Ammon's horn (tissue), 1 donor: ENCODE results near the gene SHISA3.

Experiments
- DNase-seq: peaks from one replicate; pipeline ENCODE4 v3.0.0-alpha.2; 2016; ENCODE audit warnings: low spot score

Gene SHISA3

DNA sequence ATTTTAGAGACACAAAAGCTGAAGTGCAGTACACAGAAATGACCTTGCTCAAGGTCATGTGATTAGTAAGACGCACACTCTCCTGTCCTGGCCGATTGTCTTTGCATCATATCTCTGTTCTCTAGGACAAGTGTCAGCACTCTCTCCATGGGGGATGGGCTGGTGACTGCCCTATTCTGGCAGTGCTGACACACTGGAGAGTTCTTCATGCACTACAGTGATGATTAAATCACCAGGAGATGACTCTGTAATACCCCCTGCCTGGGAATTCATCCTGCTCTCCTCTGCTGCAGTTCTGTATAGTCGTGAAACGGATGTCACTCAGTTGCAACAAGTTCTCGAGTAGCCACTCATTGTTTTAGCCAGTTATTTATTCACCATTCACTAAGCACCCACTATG lies 5.3 kb upstream of the SHISA3 start:
- no peak for DNase-seq

DNA sequence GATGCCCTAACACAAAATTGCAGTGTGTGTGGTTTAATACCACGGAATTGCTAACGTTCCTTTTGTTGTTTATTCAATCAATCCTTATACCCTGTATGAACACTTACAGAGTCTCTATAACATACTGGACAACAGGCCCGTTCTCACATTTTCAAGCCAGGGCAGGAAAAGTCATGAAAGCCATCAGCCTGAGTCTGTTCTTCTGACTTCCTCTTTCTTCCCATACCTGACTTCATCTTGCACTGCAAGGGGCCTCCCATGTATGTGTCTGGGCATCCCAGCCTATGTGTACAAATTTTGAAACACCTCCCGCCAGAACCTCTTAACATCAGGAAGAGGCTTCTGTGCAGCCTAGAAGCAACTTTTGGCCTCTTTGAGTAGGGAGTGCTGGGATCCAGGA lies 4.9 kb upstream of the SHISA3 start:
- DNase-seq: no peak

DNA sequence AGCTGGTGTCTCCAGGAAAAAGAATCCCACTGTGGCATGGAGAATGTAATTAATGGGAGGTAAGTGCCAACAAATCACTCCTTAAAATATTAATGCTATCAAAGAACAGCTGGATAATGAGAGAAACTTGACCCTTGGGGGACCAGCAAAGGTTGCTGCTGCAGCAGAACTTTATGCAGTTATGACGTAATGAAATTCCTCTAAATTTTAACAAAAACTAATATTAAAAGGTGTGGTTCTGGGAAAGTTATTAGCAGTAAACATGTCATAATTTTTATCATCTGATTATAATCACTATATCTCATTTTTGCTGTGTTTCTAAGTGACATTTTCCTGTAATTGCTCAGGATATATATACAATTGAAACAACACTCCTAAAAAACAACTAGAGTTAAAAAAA lies 1.7 kb upstream of the SHISA3 start:
- DNase-seq: no peak

DNA sequence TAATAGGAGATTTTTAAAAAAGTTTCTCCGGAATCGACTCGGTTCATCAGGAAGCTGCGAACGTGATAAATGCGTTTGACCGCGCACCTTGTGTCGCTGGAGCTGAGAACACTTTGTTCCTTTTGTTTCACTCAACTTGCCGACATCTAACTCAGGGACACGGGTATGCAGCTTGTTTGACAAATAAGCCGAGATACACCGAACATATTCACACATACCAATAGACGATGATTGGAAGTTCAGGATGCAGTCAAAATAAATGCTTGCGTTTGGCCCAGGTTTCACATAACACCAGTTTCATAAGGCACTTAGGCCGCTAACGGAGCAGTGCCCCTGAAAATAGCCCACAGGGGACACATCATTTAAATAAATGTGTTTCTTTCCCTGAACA lies 932 bp upstream of the SHISA3 start:
- DNase-seq: no peak

DNA sequence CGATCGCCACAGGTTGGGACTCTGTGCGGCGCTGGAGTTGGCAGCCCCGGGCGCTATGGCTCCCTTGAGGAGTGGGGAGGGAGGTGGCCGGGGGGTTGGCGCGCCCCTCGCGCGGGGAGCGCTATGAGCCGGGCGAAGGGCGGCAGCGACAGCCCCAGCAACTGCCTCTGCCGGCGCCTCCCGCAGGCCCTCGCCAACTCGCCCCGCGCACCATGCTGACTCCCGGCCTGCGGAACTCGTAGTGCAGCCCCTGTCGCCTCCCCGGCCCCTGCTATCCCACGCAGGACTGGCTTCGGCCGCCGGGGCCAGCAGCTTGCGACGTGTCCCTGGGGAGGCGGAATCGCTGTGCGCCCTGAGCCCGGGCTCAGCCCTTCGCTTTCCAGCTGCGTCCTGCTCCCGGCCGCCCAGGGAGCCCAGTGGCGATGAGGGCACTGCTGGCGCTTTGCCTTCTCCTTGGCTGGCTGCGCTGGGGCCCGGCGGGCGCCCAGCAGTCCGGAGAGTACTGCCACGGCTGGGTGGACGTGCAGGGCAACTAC lies 415 bp downstream of the SHISA3 start:
- DNase-seq: no peak

DNA sequence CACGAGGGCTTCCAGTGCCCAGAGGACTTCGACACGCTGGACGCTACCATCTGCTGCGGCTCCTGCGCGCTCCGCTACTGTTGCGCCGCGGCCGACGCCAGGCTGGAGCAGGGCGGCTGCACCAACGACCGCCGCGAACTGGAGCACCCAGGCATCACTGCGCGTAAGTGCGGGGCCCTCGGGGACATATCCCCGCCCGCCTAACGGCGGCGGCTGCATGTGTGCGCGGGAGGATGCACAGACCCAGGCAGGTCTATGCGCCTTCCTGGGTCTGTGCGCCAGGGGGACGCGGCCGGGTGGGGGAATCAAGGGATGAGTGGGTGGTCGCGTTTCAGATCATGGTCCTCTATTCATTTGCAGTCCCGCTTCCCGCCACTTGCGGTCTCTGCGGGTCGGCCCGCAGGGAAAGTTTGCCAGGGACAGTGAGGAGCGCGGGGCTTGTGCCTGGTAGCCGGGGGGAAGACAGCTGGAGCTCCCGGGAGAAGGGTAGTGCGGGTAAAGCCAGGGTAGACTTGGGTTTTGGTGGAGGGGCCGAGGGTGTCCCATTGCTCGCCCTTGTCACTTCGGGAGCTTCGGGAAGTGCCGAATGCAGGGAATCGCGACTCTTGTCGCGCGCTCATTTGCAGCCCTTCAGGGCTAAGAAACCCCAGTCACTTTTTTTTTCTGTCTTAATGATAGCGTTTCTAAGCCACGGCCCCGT lies 1.0 kb downstream of the SHISA3 start:
- DNase-seq: no peak

DNA sequence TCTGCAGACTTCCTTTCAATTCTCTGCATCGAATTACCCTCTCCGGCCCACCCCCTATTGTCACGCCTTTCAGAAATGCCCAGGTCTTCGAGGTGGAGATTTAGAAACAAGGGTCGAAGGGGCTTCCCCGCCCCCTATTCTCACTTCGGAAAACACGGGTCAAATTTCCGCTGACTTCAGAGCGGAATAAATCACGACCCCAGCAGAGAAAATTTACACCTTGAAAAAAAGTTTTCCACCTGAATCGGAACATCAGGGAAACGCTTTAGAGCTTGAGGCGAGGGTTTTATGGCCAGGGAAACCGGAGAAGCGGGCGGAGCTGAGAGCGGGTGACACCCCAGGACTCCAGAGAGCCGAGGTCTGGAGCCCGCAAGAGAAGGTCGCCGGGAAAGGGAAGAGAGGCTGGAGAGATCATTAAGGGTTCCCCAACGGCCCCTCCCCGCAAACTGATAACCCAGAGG lies 1.6 kb downstream of the SHISA3 start:
- no peak for DNase-seq

DNA sequence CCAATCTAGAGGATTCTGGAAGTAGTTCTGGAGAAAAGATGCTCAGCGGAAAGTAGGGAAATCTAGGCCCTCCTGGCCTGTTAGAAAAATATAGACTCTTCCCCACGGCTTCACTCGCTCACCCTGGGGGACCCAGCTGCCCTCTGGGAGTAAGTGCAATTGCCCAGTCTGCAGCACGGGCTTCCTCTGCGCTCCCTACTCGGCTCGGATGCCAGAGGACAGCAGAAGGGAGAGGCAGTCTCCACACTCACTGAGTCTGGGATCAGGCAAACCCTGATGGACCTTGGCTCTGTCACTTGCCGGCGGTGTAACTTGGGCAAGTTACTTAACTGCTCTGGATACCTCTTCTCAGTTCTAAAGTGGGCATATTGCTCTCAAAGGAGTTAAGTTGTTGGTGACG lies 2.1 kb downstream of the SHISA3 start:
- DNase-seq: no peak

DNA sequence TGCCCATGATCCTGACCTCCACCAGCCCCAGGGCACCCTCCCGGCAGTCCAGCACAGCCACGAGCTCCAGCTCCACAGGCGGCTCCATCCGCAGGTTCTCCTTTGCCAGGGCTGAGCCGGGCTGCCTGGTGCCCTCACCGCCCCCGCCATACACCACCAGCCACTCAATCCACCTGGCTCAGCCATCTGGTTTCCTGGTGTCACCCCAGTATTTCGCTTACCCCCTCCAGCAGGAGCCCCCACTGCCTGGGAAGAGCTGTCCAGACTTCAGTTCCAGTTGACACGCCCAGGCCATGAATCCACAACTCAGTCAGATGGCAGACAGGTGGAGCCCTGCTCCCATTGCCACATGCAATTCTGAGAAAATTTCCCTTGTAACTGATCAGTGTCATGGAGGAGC lies 3.9 kb downstream of the SHISA3 start:
- DNase-seq: no peak

DNA sequence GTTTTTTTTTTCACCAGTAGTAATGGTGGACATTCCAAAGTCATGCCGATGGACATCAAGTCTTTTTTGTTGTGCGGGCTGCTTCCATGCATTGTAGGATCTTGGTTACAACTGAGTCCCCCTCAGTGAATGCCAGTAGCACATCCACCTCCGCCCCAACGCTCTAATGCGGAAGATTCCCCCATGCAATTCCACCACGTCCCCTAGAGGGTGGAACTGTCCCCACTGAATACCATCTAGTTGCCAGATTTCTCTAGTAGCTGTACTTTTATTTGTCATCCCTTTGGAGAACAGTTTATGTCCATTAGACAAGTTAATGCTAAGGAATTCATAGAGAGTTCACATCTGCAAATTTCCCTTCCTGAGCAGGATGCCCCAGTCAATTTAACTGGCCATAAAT lies 6.7 kb downstream of the SHISA3 start:
- no peak for DNase-seq

DNA sequence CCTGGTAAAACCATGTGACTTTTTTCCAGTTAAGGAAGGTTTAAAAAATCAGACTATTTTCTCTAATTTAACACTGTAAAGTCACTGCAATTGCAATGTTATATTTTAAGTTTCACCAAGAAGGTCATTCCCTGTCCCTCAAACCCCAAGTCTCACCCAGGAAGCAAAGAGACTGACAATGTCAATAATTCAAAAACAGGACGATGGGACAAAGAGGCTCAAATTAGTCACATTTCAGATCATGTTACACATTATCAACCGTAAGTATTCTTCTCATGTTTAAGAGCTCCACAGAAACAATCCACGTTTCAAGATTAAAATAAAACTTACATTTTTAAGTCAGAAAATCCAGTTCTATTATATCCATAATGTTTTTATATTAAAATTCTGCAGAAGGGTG lies 13.2 kb downstream of the SHISA3 start:
- DNase-seq: no peak

DNA sequence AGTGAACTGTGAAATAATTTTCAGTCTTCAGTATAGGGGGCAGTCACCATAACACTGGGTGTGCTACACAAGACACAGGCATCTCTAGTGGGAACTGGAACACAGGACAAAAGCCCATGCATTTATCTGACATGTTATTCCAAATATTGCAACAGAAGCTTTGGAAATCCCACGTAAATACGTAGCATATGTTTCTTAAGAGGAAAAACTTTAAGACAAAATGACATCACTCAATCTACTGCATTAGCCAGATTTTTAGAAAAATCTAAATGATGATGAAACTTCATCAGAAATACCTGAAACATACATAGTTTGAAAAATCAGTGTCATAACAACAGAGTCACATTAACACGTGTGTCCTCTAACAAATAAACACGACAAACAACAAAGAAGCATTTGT lies 14.5 kb downstream of the SHISA3 start:
- no peak for DNase-seq

DNA sequence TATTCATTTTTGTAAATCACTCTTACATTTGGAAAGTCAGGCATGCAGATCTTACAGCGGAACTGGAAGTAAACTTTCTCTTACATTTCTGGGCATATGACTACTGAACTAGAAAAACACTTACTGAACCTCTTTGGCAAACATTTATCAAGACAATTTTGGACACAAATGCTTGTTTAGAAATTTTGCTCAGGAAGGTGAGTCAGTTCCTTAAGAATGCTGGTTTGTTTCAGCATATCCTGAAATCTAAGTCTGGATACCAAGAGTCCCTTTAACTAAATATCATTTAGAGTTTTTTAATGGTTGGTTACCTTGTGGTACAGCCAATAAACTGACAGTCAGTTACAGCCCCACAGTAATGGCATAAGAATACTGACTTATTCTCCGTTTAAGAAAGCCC lies 15.0 kb downstream of the SHISA3 start:
- DNase-seq: no peak

DNA sequence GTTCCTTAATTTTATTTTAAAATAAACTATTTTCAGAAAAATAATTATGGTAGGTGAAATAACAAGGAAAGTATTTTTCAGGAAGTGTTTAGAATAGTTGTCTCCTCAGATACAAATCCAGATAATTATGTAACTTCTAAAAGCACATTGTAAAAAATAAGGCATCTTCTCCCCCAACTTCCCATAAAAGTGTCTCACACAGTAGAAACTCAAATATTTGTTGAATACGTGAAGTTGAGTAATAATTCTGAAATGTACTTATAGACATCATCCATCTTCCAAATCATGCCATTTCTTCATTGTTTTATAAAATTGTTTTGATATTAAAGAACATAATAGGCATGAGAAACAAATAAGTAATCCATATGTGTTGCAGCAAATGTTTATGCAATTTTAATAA lies 18.0 kb downstream of the SHISA3 start:
- DNase-seq: no peak

DNA sequence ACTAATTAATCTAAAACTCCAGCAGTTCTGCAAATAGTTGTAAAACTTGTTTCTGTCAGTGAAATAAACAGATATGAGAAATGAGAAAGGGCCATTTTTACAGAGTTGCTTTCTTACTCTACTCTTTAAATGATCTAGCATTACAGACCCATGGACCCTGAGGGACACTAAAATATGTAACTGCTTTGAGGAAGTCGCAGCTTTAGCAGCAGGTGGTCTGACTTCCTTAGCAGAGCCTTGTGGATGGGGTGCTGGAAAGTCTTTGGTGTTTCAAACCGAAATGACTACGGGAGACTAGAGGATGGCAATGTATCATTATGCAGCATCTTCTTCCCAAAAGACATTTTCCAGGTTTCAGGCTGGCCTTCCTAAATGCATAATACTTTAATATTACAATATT lies 18.7 kb downstream of the SHISA3 start:
- DNase-seq: no peak

DNA sequence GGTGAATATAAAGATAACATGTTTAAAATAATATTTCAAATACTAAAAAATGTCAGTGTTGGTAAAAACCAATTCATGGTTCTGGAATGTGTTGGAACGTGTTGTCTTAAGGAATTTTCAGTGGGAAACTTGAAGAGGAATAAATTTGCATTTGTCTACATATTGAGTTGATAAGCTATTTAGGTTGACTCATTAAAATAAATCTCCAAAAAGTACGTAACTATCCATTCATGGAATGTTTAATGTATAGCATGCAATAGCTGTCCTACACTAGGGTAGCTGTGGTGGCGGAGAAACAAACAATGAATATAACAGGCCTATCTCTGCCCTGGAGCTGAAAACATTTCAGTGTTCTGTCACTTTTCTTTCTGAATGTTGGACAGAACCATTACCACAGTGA lies 20.3 kb downstream of the SHISA3 start:
- no peak for DNase-seq

DNA sequence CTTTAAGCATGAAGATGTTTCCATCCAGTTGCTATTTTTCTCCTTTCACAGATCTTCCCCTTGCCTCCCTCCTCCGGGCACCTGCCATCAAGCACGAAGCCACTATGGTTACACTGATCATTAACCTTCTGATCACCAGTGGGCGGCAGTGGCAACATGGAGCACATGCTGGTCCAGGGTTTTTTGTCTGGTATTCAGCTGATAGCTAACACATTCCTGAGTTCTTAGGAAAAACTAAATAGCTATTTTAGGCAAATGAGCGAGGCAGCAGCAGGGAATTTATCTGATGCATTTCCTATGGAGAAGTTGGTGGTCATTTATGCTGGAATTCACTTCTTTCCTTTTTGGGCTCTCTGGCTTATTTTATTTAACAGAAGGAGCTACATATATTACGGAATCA lies 22.9 kb downstream of the SHISA3 start:
- no peak for DNase-seq

DNA sequence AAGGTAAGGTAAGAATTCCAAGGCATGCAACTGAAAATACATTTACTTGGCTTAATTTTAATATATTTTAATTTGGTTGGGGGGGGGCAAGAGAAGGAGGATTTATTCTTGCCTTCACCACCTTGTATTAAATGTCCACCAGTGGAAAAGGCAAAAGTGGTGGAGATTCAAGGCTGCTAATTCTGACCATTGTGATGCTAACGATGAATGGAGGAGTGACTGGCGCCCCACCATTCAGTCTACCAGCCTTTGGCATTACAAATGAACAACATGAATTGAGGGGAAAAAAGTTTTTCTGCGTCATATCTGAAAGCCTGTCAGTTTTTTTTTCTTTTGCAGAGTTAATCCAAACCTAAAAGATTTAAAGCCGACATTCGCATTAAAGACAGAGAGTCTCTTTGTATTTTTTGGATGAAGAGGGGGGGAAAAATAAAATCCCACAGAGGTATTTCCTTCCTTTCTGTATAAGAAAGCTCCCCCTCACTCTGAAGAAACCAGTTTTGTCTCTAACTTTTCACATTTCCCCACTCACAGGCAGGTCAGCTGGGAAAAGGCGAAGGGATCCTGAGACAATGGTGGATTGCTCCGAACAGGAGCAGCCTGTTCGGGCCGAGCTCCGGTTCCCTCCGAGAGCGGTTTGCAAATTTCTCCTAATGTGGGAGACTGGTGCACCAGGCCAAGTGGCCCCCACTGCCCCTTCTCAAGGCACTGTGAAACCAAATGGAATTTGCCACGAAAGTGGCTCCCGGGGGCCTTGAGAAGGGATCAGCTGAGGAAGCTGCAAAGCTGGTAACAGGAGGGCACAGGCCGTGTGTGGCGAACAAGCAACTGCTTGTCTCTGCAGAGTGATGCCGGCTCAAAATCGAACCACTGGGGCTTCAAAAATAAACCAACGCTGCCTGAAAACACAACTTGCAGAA lies 28.1 kb downstream of the SHISA3 start:
- no peak for DNase-seq

DNA sequence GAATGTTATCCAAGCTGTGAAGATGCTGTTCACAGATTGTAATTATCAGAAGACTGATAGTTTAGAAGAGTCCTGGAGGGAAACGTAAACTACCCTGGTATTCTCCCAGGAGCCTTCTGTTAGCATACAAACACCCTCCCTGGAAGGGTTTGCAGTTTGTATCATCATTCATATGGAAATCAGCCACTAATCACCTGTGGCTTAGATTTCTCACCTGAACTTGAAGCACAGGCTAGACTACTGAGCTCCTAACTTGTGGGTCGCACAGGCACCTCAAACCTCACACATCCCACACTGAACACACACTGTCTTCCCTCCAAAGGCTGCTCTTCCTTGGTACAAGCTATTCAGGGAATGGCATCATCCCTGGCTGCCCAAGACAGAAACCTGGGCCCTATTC lies 30.7 kb downstream of the SHISA3 start:
- DNase-seq: no peak

DNA sequence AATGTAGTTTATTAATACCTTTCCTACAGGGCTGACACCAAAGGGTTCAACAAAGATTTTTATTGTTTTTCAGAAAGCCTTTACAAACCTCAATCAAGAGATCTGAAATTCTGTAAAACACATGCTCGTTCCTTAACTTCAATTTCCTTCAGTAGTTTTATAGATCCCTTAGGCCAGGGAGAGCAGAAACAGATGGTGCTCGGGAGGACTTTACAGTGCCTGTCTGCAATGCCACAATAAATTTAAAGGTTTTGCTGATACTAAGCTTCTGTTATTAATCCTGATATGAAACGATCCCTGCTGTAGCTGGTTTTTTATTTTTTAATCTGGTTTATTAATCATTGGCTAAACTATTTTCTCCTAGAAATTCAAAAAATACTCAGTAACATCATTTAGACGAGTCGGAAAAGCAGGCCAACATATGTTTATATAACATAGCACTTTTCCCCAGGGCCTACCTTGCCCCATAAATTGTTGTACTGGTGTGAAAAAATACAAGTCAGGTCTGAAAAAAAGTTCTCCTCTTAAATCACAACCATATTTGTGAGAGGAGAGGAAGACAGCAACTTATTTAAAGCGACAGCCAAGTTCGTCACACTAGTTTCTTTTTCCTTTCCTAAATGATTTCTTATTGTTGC lies 39.8 kb downstream of the SHISA3 start:
- DNase-seq: no peak

DNA sequence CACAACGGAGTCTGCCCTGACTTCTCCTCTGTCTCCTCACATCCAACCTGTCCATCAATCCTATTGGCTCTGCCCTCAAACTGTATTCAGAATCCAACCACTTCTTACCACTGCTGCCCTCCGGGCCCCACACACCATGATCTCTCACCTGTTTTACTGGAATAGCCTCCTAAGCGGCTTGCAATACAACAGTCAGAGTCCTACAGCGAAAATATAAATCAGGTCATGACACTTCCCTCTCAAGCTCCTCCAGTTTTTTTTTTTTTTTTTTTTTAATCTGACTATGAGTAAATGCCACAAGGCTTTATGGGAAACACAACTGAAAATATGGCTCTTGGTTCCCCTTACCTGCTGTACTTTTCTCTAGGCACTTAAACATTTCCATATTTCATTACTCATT lies 42.8 kb downstream of the SHISA3 start:
- no peak for DNase-seq

DNA sequence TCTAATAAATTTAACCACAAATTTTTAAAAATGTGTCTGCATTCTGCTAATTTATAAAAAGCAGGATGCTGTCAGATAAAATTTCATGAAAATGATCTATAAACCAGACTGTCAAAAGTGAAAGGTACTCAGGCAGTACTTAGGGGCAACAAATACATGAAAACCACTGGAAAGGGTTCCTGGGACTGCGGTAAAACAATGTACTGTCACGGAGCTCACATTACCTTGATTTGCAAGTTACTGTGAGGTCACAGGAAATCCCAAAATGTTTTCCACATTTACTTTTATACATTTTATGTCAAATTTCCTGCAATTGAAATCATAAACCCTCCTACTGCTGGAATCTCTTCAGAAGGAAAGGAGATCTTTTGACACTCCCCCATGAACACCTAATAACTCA lies 45.3 kb downstream of the SHISA3 start:
- no peak for DNase-seq

DNA sequence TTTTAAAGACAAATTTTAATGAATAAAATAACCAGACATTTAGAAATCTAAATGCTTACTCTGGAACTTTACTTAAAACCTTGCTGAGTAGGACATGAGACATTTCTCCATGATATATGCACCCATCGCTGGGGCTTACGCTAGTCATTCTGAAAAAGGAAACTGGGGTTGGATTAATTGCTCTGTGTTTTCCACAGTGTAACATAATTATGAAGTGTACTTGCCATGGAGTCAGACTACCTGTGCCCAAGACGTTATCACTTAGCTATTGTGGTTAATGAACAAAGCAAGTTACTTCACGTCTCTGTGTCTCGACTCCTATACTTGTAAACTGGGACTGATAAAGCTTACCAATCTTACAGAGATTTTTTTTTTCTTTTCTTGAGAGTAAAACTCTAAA lies 47.8 kb downstream of the SHISA3 start:
- DNase-seq: no peak
